ENCODE results near the gene ERICH3. TPM values are rescaled to one million over a fixed set of nuclear protein-coding genes. Genes with fewer than 3 reads are reported as not detected.

Gene ERICH3
- total RNA-seq, 2 experiments from 2014 or later = not detected

DNA sequence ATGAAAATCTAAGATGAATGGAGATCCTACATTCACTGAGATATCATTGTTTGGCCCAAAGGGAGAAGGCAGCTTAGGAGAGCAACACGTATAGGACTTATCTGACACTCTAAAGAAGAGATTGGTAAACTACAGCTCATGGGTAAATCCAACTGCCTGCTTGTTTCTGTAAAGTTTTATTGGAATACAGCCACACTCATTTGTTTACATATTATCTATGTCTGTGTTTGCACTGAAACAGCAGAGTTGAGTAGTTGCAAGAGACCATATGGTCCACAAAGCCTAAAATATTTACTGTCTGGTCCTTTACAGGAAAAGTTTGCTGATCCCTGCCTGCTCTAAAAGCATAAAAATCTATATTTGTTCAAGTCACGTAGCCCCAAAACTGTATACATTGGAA, 146.9 kb downstream of the ERICH3 start:
- Mint-ChIP-seq H3K27me3 (ENCODE audit: low read depth) (peaks cover 2% of the 10 kb centered on the region), H3K36me3 (ENCODE audit: low read depth) (no peaks in the 10 kb centered on the region), H3K9me3 (ENCODE audit: insufficient read depth) (no peaks in the 10 kb centered on the region), H3K4me3 (no peak overlapping the region), H3K27ac (no peak overlapping the region), H3K4me1 (ENCODE audit: low read depth) (no peaks in the 10 kb centered on the region)
- POLR2A ChIA-PET = no interaction called here
- DNase-seq (no peak), ATAC-seq (no peak)
- CTCF ChIA-PET = no interaction called here

DNA sequence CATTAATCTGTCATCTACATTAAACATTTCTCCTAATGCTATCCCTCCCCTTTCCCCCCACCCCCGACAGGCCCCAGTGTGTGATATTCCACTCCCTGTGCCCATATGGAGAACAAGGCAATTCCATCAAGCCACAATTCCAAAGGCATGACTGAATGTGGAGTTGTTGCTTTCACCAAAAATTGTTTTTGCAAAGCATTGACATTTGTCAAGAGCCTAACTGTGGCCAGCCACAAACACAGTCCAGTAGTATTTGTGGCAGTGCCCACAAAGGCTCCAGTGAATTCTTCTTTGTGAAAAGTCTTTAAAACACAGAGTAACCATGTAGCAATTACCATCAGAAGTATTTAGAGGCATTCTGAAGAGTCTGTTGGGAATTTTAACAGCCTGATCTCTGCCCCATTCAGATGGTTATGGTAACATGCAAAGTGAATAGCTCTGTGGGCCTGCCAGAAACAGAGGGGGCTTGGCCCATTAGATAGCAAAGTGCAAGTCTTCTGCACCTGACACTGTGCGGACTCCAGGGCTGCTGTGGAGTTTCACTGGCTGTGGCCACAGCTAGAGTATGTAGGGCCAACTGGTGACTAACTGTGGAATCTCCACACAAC, 149.6 kb downstream of the ERICH3 start:
- Mint-ChIP-seq H3K36me3 (ENCODE audit: low read depth) (no peaks in the 10 kb centered on the region), H3K4me3 (no peak overlapping the region), H3K27me3 (ENCODE audit: low read depth) (peaks cover 2% of the 10 kb centered on the region), H3K4me1 (ENCODE audit: low read depth) (no peaks in the 10 kb centered on the region), H3K9me3 (ENCODE audit: insufficient read depth) (no peaks in the 10 kb centered on the region), H3K27ac (no peak overlapping the region)
- ATAC-seq = no peak
- DNase-seq = no peak
- CTCF ChIA-PET = no interaction called here
- POLR2A ChIA-PET = no interaction called here

DNA sequence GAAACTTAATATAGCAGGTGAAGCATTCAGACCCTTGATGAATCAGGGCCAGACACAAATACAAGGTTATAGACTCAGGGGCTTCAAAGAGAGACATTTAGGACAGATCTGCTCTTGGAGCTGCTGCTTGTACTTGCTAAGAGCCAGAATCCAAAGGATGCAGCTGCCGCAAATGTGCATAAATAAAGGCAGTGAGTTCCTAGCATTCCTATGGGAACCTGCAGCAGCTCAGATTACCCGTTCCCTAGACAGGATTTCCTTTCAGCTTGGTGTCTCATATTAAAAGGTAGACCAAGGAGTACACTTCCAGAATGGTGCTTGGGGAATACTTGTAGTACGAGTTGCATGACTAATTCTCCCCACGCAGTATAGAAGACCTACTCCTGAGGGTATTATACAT, 151.4 kb downstream of the ERICH3 start:
- Mint-ChIP-seq H3K27me3 (ENCODE audit: low read depth) (peaks cover 2% of the 10 kb centered on the region), H3K9me3 (ENCODE audit: insufficient read depth) (no peaks in the 10 kb centered on the region), H3K27ac (no peak overlapping the region), H3K36me3 (ENCODE audit: low read depth) (no peaks in the 10 kb centered on the region), H3K4me1 (ENCODE audit: low read depth) (no peaks in the 10 kb centered on the region), H3K4me3 (no peak overlapping the region)
- ChIA-PET CTCF (no interaction called here), POLR2A (no interaction called here)
- DNase-seq (no peak), ATAC-seq (no peak)

Other genes with a start within 250 kb of the ERICH3 start
- gene LRRC53, start 161.2 kb downstream of the ERICH3 start, total RNA-seq = not detected
- gene CRYZ, start 59.3 kb upstream of the ERICH3 start, total RNA-seq = 10 to 100 TPM; 15.3 to 18.0 TPM
- gene TYW3, start 59.4 kb upstream of the ERICH3 start, total RNA-seq = 10 to 100 TPM; 15.0 to 19.2 TPM